ENCODE data around the gene PHLDA1.
"Not testable (repeated sequence)": the region's sequence is repeated elsewhere in the genome, so short reads cannot be mapped to it uniquely, and the experiment has no call there.

Gene PHLDA1

GRCh38 chr12:75995691-75996090, 35.9 kb downstream of the PHLDA1 start:
- Histone ChIP-seq H3K4me3 (IDR thresholded peaks at IDR 0.05; ENCODE audit: insufficient read depth, low read depth, low read length) (no peak overlapping the region), H2AFZ (ENCODE audit: low read depth) (no peak overlapping the region), H3K27me3 (ENCODE audit: insufficient read depth, low read depth) (no peaks in the 10 kb centered on the region), H3K4me1 (ENCODE audit: low read depth, poor library complexity, severe bottlenecking) (no peaks in the 10 kb centered on the region), H3K36me3 (ENCODE audit: insufficient read depth) (no peaks in the 10 kb centered on the region), H3K27ac (no peak overlapping the region), H3K9ac (no peak overlapping the region), H4K20me1 (ENCODE audit: insufficient read depth) (no peaks in the 10 kb centered on the region), H3K79me2 (ENCODE audit: insufficient read depth, low read depth) (no peaks in the 10 kb centered on the region), H3K4me2 (no peak overlapping the region)
- TF ChIP-seq, protein P1, sequence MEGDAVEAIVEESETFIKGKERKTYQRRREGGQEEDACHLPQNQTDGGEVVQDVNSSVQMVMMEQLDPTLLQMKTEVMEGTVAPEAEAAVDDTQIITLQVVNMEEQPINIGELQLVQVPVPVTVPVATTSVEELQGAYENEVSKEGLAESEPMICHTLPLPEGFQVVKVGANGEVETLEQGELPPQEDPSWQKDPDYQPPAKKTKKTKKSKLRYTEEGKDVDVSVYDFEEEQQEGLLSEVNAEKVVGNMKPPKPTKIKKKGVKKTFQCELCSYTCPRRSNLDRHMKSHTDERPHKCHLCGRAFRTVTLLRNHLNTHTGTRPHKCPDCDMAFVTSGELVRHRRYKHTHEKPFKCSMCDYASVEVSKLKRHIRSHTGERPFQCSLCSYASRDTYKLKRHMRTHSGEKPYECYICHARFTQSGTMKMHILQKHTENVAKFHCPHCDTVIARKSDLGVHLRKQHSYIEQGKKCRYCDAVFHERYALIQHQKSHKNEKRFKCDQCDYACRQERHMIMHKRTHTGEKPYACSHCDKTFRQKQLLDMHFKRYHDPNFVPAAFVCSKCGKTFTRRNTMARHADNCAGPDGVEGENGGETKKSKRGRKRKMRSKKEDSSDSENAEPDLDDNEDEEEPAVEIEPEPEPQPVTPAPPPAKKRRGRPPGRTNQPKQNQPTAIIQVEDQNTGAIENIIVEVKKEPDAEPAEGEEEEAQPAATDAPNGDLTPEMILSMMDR (conservative IDR thresholded peaks at IDR 0.05; ENCODE audit: low read depth, low read length) = no peak

GRCh38 chr12:75994069-75994740, 37.4 kb downstream of the PHLDA1 start:
- TF ChIP-seq, protein P1 (conservative IDR thresholded peaks at IDR 0.05; ENCODE audit: low read depth, low read length) = no peak
- Histone ChIP-seq H3K36me3 (ENCODE audit: insufficient read depth) (no peaks in the 10 kb centered on the region), H3K4me1 (ENCODE audit: low read depth, poor library complexity, severe bottlenecking) (no peaks in the 10 kb centered on the region), H2AFZ (ENCODE audit: low read depth) (no peak overlapping the region), H3K79me2 (ENCODE audit: insufficient read depth, low read depth) (no peaks in the 10 kb centered on the region), H3K4me3 (IDR thresholded peaks at IDR 0.05; ENCODE audit: insufficient read depth, low read depth, low read length) (no peak overlapping the region), H3K9ac (no peak overlapping the region), H3K4me2 (no peak overlapping the region), H3K27ac (no peak overlapping the region), H4K20me1 (ENCODE audit: insufficient read depth) (no peaks in the 10 kb centered on the region), H3K27me3 (ENCODE audit: insufficient read depth, low read depth) (no peaks in the 10 kb centered on the region)

DNA sequence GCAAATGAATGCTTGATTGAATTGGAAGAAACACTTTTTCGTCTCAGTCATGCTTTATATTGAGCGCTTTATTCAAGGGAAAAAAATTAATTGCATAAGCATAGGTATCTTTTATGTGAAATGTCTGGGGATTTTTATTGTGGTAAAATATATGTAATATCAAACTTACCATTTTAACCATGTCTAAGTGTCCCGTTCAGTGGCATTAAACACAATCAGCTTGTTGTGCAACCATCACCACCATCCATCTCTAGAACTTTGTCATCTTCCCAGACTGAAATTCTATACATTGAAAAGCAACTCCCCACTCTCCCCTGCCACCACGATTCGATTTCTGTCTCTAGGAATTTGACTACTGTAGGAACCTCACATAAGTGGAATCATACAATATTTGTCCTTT, 39.8 kb downstream of the PHLDA1 start:
- Histone ChIP-seq H3K36me3 (ENCODE audit: insufficient read depth) (no peaks in the 10 kb centered on the region), H3K4me1 (ENCODE audit: low read depth, poor library complexity, severe bottlenecking) (peaks cover 1% of the 10 kb centered on the region), H3K27me3 (ENCODE audit: insufficient read depth, low read depth) (no peaks in the 10 kb centered on the region), H3K4me3 (IDR thresholded peaks at IDR 0.05; ENCODE audit: insufficient read depth, low read depth, low read length) (no peak overlapping the region), H2AFZ (ENCODE audit: low read depth) (no peak overlapping the region), H3K4me2 (no peak overlapping the region), H4K20me1 (ENCODE audit: insufficient read depth) (no peaks in the 10 kb centered on the region), H3K9ac (no peak overlapping the region), H3K79me2 (ENCODE audit: insufficient read depth, low read depth) (no peaks in the 10 kb centered on the region), H3K27ac (no peak overlapping the region)
- TF ChIP-seq, protein P1 (conservative IDR thresholded peaks at IDR 0.05; ENCODE audit: low read depth, low read length) = no peak

- no peak overlapping the region for H3K4me3 ChIP-seq (IDR thresholded peaks at IDR 0.05; ENCODE audit: insufficient read depth, low read depth, low read length)
- H4K20me1 ChIP-seq (ENCODE audit: insufficient read depth) = no peaks in the 10 kb centered on the region
- TF ChIP-seq, protein P1 (conservative IDR thresholded peaks at IDR 0.05; ENCODE audit: low read depth, low read length) = no peak
- H2AFZ ChIP-seq (ENCODE audit: low read depth) = no peak overlapping the region
- H3K4me1 ChIP-seq (ENCODE audit: low read depth, poor library complexity, severe bottlenecking) = peaks cover 15% of the 10 kb centered on the region
- no peaks in the 10 kb centered on the region for H3K79me2 ChIP-seq (ENCODE audit: insufficient read depth, low read depth)
- no peak overlapping the region for H3K9ac ChIP-seq
- H3K27ac ChIP-seq = no peak overlapping the region
- H3K36me3 ChIP-seq (ENCODE audit: insufficient read depth) = no peaks in the 10 kb centered on the region
- no peak overlapping the region for H3K4me2 ChIP-seq
- no peaks in the 10 kb centered on the region for H3K27me3 ChIP-seq (ENCODE audit: insufficient read depth, low read depth)
These were observed 41.2 kb downstream of the PHLDA1 start for GRCh38 chr12:75990189-75990912.

- not testable (repeated sequence) for H2AFZ ChIP-seq (ENCODE audit: low read depth); H3K4me2 ChIP-seq; H3K27me3 ChIP-seq (ENCODE audit: insufficient read depth, low read depth); H3K9ac ChIP-seq; H3K4me3 ChIP-seq (IDR thresholded peaks at IDR 0.05; ENCODE audit: insufficient read depth, low read depth, low read length); H3K36me3 ChIP-seq (ENCODE audit: insufficient read depth); H3K79me2 ChIP-seq (ENCODE audit: insufficient read depth, low read depth); H4K20me1 ChIP-seq (ENCODE audit: insufficient read depth); H3K27ac ChIP-seq
- H3K4me1 ChIP-seq (ENCODE audit: low read depth, poor library complexity, severe bottlenecking) = peaks cover 21% of the 10 kb centered on the region
These were observed 43.9 kb downstream of the PHLDA1 start for GRCh38 chr12:75987709-75988108.
